Gastrocnemius medialis (tissue), 4 donors: ENCODE data around the gene TP53I13.

Source experiments
- POLR2A ChIP-seq, 2 donors: fragments of 450-650 bp; IDR thresholded peaks; one replicate each; pipeline ENCODE4 v1.6.1; 2017; ENCODE audit warnings: antibody characterized with exemption in 2 of 2, mild to moderate bottlenecking in 2 of 2, moderate library complexity in 2 of 2
- TF ChIP-seq, protein P1 (sequence below), 5 experiments: fragments of 450-650 bp in 3 of 5; fragments of 200-600 bp in 2 of 5; sonication (generic) in 2 of 5; IDR thresholded peaks in 4 of 5; conservative IDR thresholded peaks in 1 of 5; 1 replicate in 4 of 5; 2 replicates in 1 of 5; pipeline ENCODE4 v1.5.1; 2016 to 2019; ENCODE audit warnings: antibody characterized with exemption in 5 of 5, mild to moderate bottlenecking in 3 of 5, moderate library complexity in 3 of 5

DNA sequence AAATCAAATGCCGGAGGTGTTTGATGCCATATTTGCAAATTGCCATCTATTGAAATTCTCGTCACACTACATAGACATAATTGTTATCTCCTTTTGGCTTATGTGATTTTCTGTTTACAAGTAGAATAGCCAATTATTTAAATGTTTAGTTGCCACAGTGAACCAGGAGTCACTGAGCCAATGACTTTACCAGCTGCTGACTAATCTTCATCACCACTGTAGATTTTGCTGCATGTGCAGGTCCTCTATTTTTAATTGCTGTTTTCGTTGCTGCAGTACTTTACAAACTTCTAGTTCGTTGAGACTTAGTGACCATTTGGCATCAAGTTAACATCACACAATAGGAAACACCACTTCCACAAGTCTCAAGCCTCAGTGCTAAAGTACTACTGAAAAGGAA, 24.4 kb upstream of the TP53I13 start:
- TF ChIP-seq, protein P1, sequence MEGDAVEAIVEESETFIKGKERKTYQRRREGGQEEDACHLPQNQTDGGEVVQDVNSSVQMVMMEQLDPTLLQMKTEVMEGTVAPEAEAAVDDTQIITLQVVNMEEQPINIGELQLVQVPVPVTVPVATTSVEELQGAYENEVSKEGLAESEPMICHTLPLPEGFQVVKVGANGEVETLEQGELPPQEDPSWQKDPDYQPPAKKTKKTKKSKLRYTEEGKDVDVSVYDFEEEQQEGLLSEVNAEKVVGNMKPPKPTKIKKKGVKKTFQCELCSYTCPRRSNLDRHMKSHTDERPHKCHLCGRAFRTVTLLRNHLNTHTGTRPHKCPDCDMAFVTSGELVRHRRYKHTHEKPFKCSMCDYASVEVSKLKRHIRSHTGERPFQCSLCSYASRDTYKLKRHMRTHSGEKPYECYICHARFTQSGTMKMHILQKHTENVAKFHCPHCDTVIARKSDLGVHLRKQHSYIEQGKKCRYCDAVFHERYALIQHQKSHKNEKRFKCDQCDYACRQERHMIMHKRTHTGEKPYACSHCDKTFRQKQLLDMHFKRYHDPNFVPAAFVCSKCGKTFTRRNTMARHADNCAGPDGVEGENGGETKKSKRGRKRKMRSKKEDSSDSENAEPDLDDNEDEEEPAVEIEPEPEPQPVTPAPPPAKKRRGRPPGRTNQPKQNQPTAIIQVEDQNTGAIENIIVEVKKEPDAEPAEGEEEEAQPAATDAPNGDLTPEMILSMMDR (IDR thresholded peaks at IDR 0.05 in 4 of 5, conservative IDR thresholded peaks at IDR 0.05 in 1 of 5) = no peak
- TF ChIP-seq POLR2A (IDR thresholded peaks at IDR 0.05) = no peak
